Large intestine (tissue), 3 donors: ENCODE data around the gene CYSLTR2. TPM values are rescaled to one million over a fixed set of nuclear protein-coding genes. Genes with fewer than 3 reads are reported as not detected.

Experiments used
- DNase-seq, 2 donors: peaks; one replicate each; pipeline versions ENCODE4 v3.0.0 to v3.0.0-alpha.2; 2013
- H3K27ac ChIP-seq: one replicate; pipeline ENCODE4 v1.5.1; 2013; ENCODE audit warnings: low read length
- H3K27me3 ChIP-seq: 2 replicates; pipeline ENCODE4 v1.6.1; 2013; ENCODE audit warnings: low read length; ENCODE audit not compliant: control insufficient read depth, insufficient read depth
- H3K36me3 ChIP-seq: 2 replicates; pipeline ENCODE4 v1.6.1; 2013; ENCODE audit warnings: low read length; ENCODE audit not compliant: control insufficient read depth, insufficient read depth
- H3K4me1 ChIP-seq: one replicate; pipeline ENCODE4 v1.6.1; 2013; ENCODE audit warnings: low read length; ENCODE audit not compliant: control insufficient read depth, insufficient read depth
- H3K4me3 ChIP-seq: one replicate; pipeline ENCODE4 v1.5.1; 2013; ENCODE audit warnings: low read length
- H3K9me3 ChIP-seq: one replicate; pipeline ENCODE4 v1.6.1; 2013; ENCODE audit warnings: mild to moderate bottlenecking, low read depth, low read length, moderate library complexity; ENCODE audit not compliant: control insufficient read depth
- WGBS: methylation state at CpG from one replicate; pipeline ENCODE4 v1.1.5; 2013; ENCODE audit warnings: low lambda C conversion rate; ENCODE audit not compliant: insufficient coverage; 5-methylcytosine and 5-hydroxymethylcytosine counted together
- polyA plus RNA-seq: library from polyadenylated mRNA; unstranded; fragments of 120-200 nt; gene quantifications from one replicate; pipeline ENCODE4 v1.2.1, GENCODE V29; 2013

Gene CYSLTR2
- polyA plus RNA-seq, 1 donor, result 3.5 TPM

DNA sequence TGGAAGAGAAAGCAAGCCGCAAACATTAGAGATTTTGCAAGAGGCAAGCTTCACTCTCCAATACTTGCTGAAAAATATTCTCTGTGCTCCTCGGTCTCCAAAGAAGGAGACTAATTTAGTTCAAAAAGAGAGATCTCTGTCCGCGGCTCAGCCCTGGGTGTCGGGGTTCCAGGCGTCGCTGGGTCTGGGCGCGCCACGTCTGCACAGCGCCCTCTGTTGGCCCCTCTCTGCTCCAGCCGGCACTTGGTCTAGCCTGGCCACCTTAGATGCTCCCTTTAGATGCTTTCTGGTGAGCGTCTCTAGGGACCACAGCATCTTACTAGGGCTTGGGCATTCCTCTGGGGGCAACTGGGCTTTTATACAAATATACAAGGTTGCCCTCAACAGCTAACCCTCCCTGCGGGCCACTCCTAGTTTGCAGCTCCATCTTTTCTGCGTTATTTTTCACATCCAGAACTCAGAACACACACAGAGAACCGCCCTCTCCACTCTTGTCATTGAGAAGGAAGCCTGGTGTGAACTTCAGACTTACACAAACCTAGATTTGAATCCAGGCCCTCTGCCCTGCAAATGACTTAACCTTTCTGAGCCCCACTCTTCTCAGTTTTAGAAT, 78.3 kb downstream of the CYSLTR2 start:
- Histone ChIP-seq H3K36me3 (no peaks in the 10 kb centered on the region), H3K9me3 (peaks cover 3% of the 10 kb centered on the region), H3K4me1 (no peaks in the 10 kb centered on the region), H3K27me3 (no peaks in the 10 kb centered on the region), H3K4me3 (no peak overlapping the region), H3K27ac (no peak overlapping the region)
- WGBS, result 100% methylated on average over 2 of the region's 16 CpGs
- peak in 1 of 2 donors; percentile 37 for DNase-seq

GRCh38 chr13:48733739-48734335, 80.1 kb downstream of the CYSLTR2 start:
- Histone ChIP-seq H3K27me3 (no peaks in the 10 kb centered on the region), H3K36me3 (no peaks in the 10 kb centered on the region), H3K4me3 (no peak overlapping the region), H3K4me1 (no peaks in the 10 kb centered on the region), H3K9me3 (peaks cover 3% of the 10 kb centered on the region), H3K27ac (no peak overlapping the region)
- WGBS, result no CpG with 5 or more reads among the region's 5 CpGs
- no peak for DNase-seq

DNA sequence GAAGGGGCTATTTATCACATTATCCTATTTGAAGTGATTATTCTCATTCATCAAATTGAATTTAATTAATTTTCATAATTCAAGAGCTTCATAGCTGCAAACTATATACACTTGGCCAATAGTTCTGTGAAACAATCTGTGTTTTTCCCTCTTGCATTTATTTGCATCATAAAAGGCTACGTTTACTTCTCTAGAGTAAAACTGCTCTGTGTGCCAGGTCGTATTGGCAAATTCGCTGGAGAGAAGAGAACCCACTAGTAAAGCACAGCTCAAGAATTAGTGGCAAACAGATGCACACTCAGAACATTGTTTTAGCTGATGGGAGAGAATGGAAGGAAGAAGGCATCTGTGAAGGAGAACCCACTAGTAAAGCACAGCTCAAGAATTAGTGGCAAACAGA, 81.8 kb downstream of the CYSLTR2 start:
- Histone ChIP-seq H3K36me3 (no peaks in the 10 kb centered on the region), H3K9me3 (peaks cover 3% of the 10 kb centered on the region), H3K27ac (no peak overlapping the region), H3K27me3 (no peaks in the 10 kb centered on the region), H3K4me1 (no peaks in the 10 kb centered on the region), H3K4me3 (no peak overlapping the region)
- no peak for DNase-seq
- no CpG with 5 or more reads among the region's 3 CpGs for WGBS

- Histone ChIP-seq H3K4me3 (no peak overlapping the region), H3K9me3 (peaks cover 3% of the 10 kb centered on the region), H3K27ac (no peak overlapping the region), H3K27me3 (no peaks in the 10 kb centered on the region), H3K36me3 (no peaks in the 10 kb centered on the region), H3K4me1 (no peaks in the 10 kb centered on the region)
- no peak for DNase-seq
- WGBS, result 100% methylated on average over 1 of the region's 1 CpG
Observed at GRCh38 chr13:48737689-48738088, 84.0 kb downstream of the CYSLTR2 start.

DNA sequence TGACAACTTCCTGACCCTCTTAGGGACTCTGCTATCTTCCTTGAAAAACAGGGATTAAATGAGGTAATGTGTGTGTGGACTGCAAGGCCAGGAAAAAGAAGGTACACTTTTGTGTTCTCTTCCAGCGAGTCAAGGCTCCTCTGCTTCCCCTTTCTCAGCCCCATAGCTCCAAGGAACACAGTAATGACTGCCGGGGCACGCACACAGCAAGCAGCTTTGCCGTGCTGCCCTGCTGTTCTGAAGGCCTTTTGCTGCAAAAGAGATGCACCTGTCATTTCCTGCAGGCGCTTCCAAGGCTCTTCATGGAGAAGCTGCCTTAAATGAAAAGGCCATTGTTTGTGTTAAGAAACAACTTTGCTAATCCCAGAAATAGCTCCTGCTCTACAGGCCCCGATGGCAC, 84.6 kb downstream of the CYSLTR2 start:
- peaks cover 3% of the 10 kb centered on the region for H3K9me3 ChIP-seq
- H3K36me3 ChIP-seq, result no peaks in the 10 kb centered on the region
- no CpG with 5 or more reads among the region's 6 CpGs for WGBS
- no peaks in the 10 kb centered on the region for H3K27me3 ChIP-seq
- no peak overlapping the region for H3K27ac ChIP-seq
- no peak overlapping the region for H3K4me3 ChIP-seq
- DNase-seq, result no peak
- no peaks in the 10 kb centered on the region for H3K4me1 ChIP-seq

DNA sequence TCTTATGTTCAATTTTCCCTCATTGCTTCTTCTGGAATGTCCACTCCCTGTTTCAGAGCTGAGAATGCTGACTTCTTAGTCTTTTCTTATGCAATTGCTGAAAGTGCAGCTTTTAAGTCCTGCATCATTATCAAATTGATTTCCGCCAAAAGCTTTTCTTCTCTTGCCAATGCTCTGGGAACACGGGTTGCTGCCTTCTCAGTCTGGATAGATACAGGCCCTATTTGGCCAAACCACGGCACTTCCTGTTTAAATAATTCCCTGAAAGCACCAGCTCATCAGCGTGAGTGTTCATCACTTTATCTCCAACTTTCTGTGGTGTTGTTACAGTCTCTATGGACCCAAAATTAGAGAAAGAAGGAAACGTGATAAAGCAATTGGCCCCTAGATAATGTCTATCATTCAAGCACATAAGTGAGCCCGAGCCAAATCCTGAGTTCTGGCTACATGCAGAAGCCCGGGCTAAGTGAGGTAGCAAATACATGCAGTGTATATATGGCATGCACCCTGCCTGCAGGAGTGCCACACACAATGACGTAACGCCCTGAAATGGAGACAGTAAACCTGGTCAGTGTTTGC, 85.7 kb downstream of the CYSLTR2 start:
- Histone ChIP-seq H3K36me3 (no peaks in the 10 kb centered on the region), H3K4me1 (no peaks in the 10 kb centered on the region), H3K27me3 (no peaks in the 10 kb centered on the region), H3K27ac (no peak overlapping the region), H3K4me3 (no peak overlapping the region), H3K9me3 (no peaks in the 10 kb centered on the region)
- 100% methylated on average over 2 of the region's 9 CpGs for WGBS
- no peak for DNase-seq

DNA sequence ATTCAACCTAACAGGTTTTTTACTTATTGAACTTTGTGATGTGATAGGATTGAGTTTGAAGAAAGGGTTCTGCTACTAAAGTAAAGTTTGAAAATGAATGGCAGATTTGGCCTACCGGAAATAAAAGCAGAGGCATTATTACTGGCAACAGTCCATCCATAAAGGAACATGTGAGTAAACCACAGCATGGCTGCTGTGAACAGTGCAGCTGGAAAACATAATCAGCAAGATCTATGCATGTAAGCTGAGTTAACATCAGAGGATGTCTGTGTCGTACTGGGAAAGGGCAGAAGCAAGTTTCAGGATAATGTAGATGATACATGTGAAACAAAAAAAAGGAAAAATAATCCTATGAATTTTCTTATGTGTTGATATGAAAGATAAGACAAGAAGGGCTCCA, 87.6 kb downstream of the CYSLTR2 start:
- Histone ChIP-seq H3K27ac (no peak overlapping the region), H3K9me3 (no peaks in the 10 kb centered on the region), H3K27me3 (no peaks in the 10 kb centered on the region), H3K4me3 (no peak overlapping the region), H3K4me1 (no peaks in the 10 kb centered on the region), H3K36me3 (no peaks in the 10 kb centered on the region)
- DNase-seq, result no peak
- 67% methylated on average over 1 of the region's 2 CpGs for WGBS

DNA sequence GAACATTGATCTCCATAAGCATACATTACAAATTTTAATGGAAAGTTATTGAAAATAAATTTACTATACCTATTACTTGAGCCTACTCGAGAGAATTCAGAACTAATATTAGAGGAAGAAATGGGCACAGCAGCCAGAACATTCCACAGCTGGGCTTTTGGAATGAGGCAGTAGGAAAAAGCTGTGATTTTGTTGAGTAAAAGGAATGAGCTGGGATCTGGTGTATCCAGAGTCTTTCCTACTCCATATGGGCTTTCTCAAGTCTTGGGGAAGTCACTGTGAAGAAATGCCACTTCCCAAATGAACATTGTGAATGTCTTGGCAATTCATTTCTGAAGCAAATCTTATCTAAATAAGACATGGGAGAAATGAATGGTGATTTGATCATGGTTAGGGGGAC, 93.1 kb downstream of the CYSLTR2 start:
- no peak for DNase-seq
- Histone ChIP-seq H3K27me3 (no peaks in the 10 kb centered on the region), H3K36me3 (no peaks in the 10 kb centered on the region), H3K27ac (no peak overlapping the region), H3K4me3 (no peak overlapping the region), H3K9me3 (no peaks in the 10 kb centered on the region), H3K4me1 (no peaks in the 10 kb centered on the region)
- WGBS, result no CpG with 5 or more reads among the region's 1 CpG

DNA sequence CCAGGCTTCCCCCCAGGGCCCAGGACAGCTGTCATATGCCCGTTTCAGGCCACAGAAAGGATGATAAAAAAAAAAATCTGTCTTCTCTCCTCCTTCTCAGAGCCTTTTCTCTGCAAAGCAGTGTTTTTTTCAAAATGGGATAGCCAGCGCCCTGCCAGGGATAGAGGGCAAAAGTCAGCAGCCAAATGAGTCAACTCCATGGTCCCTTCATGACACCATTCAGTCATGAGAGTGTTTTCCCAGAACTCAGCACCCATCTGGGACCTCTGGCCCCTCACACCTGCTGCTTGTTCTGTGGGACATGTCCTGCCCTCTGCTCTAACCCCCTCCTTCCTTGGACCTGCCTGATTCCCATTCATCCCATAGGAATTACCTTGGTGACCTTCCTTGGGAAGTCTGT, 95.0 kb downstream of the CYSLTR2 start:
- no peaks in the 10 kb centered on the region for H3K27me3 ChIP-seq
- H3K27ac ChIP-seq, result no peak overlapping the region
- no peaks in the 10 kb centered on the region for H3K36me3 ChIP-seq
- WGBS, result 80% methylated on average over 1 of the region's 2 CpGs
- no peaks in the 10 kb centered on the region for H3K9me3 ChIP-seq
- no peak for DNase-seq
- no peaks in the 10 kb centered on the region for H3K4me1 ChIP-seq
- H3K4me3 ChIP-seq, result no peak overlapping the region

DNA sequence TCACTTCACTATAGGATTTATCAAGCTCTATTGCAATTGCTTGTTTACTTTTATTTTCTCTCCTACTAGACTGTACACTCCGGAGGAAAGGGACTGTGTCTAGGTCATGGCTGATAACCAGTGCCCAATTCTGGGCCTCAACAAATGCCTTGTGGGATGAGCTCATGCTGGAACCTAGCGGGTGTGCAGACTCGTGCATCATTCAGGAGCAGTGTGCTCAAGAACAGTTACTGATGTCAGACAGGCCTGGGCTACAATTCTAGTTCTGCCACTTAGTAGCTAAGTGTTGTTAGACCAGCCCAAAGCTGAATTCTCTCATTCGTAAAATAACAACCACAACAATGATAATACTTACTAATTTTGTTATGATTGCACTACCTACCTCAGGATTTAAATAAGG, 95.4 kb downstream of the CYSLTR2 start:
- Histone ChIP-seq H3K4me3 (no peak overlapping the region), H3K27ac (no peak overlapping the region), H3K27me3 (no peaks in the 10 kb centered on the region), H3K4me1 (no peaks in the 10 kb centered on the region), H3K36me3 (no peaks in the 10 kb centered on the region), H3K9me3 (no peaks in the 10 kb centered on the region)
- no CpG with 5 or more reads among the region's 4 CpGs for WGBS
- DNase-seq, result no peak
